NCI-H510A treated with DMSO at 0.1 percent for 48 hours (cell line): ENCODE measurements around the gene ATXN7.
A peak's percentile ranks its signal among the peaks of the same experiment; 100 is the strongest.

Experiments used
- DNase-seq: peaks from one replicate; lab custom pipeline; 2025; lab: John Stamatoyannopoulos, UW

ATXN7 gene

GRCh38 chr3:64021922-64022321 is 158.3 kb downstream of the ATXN7 start:
- no peak for DNase-seq

GRCh38 chr3:64022451-64023186 is 159.0 kb downstream of the ATXN7 start:
- no peak for DNase-seq

- DNase-seq, result peak; percentile 52
These were observed 159.7 kb downstream of the ATXN7 start, which contains the start of gene PSMD6 for GRCh38 chr3:64023187-64023860. Gene PSMD6, minus strand, starts transcription at chr3:64023494. Its CDS starts 75 bp downstream, at chr3:64023419.

GRCh38 chr3:64023861-64024223 is 160.2 kb downstream of the ATXN7 start:
- DNase-seq, result no peak

- DNase-seq, result no peak
These were observed 162.7 kb downstream of the ATXN7 start for GRCh38 chr3:64026346-64026745.

GRCh38 chr3:64027658-64028057 is 164.0 kb downstream of the ATXN7 start:
- no peak for DNase-seq

GRCh38 chr3:64028754-64029153 is 165.1 kb downstream of the ATXN7 start:
- no peak for DNase-seq

GRCh38 chr3:64029287-64029686 is 165.6 kb downstream of the ATXN7 start:
- no peak for DNase-seq

GRCh38 chr3:64030741-64031140 is 167.1 kb downstream of the ATXN7 start:
- DNase-seq, result peak; percentile 66

- DNase-seq, result no peak
These were observed 168.2 kb downstream of the ATXN7 start for GRCh38 chr3:64031540-64032508.

- DNase-seq, result no peak
These were observed 169.4 kb downstream of the ATXN7 start for GRCh38 chr3:64033069-64033468.

GRCh38 chr3:64037084-64037483 is 173.4 kb downstream of the ATXN7 start:
- no peak for DNase-seq

- no peak for DNase-seq
These were observed 174.6 kb downstream of the ATXN7 start for GRCh38 chr3:64038253-64038767.

GRCh38 chr3:64039332-64039731 is 175.7 kb downstream of the ATXN7 start:
- no peak for DNase-seq

GRCh38 chr3:64039981-64040733 is 176.5 kb downstream of the ATXN7 start:
- no peak for DNase-seq

- DNase-seq, result no peak
These were observed 179.3 kb downstream of the ATXN7 start for GRCh38 chr3:64042952-64043351.

- no peak for DNase-seq
These were observed 182.9 kb downstream of the ATXN7 start for GRCh38 chr3:64046592-64046991.

- no peak for DNase-seq
These were observed 183.4 kb downstream of the ATXN7 start for GRCh38 chr3:64046996-64047594.

- DNase-seq, result no peak
These were observed 184.1 kb downstream of the ATXN7 start for GRCh38 chr3:64047787-64048186.

- no peak for DNase-seq
These were observed 185.0 kb downstream of the ATXN7 start for GRCh38 chr3:64048631-64049061.

- DNase-seq, result no peak
These were observed 185.5 kb downstream of the ATXN7 start for GRCh38 chr3:64049136-64049535.
